ENCODE results near the gene CMTM2.

- TF ChIP-seq CTCF (IDR thresholded peaks at IDR 0.05), result no peak
- TF ChIP-seq POLR2A (IDR thresholded peaks at IDR 0.05), result no peak
Measured at GRCh38 chr16:66614161-66614802, 35.0 kb downstream of the CMTM2 start.
